ENCODE results near the gene GTPBP3. TPM values are rescaled to one million over a fixed set of nuclear protein-coding genes. Genes with fewer than 3 reads are reported as not detected.

GTPBP3 gene
- total RNA-seq, 1 experiment from 2014 or later: 31.2 TPM

- no peak overlapping the region for H3K27ac ChIP-seq
- no peaks in the 10 kb centered on the region for H3K36me3 ChIP-seq
- no peak for DNase-seq
- H3K27me3 ChIP-seq: no peaks in the 10 kb centered on the region
- H3K9me3 ChIP-seq (replicated peaks): no peaks in the 10 kb centered on the region
- H3K4me1 ChIP-seq: peaks cover 13% of the 10 kb centered on the region; the same call in 1 of the 2 replicates
- no peak overlapping the region for H3K4me3 ChIP-seq
Observed at GRCh38 chr19:17304386-17305215, 32.8 kb upstream of the GTPBP3 start.

- H3K27me3 ChIP-seq: no peaks in the 10 kb centered on the region
- H3K9me3 ChIP-seq (replicated peaks): no peaks in the 10 kb centered on the region
- no peaks in the 10 kb centered on the region for H3K36me3 ChIP-seq
- peaks cover 13% of the 10 kb centered on the region; the same call in 1 of the 2 replicates for H3K4me1 ChIP-seq
- H3K4me3 ChIP-seq: no peak overlapping the region
- DNase-seq: no peak
- H3K27ac ChIP-seq: no peak overlapping the region
Observed at GRCh38 chr19:17305216-17305516, 32.2 kb upstream of the GTPBP3 start.

DNA sequence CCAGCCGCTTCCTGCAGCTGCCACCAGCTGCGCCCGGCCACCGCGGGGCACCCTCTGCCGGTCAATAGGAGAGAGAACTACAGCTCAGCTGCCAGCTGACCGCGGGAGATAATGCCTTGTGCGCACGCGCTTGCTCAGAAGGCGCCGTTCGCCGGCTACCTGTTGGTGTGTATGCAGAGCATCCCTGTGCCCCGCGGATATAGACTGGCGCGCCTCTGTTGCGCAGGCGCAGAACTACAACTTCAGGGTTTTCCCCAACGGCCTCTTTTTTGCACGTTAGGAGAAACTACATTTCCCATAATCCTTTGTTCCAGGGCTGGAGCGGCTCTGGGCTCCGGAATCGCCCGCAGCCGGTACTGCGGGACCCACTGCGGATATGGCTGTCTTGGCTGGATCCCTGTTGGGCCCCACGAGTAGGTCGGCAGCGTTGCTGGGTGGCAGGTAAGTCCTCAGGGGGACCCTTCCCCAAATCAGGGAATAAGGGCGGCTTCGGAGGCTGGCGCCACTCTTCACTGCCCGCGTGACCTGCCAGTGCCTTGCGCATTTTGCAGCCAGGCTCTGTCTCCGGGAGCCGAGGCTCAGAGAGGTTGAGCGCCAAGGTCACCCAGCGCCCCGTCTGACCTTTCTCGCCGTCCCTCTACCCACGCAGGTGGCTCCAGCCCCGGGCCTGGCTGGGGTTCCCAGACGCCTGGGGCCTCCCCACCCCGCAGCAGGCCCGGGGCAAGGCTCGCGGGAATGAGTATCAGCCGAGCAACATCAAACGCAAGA is 31.7 kb upstream of the GTPBP3 start, which contains the start of gene MRPL34:
TSS of gene MRPL34 (plus strand) at position 356 of the 768 bp plus-strand sequence. CDS start at position 377, 21 bp downstream.
- DNase-seq: peak; percentile 100
- Histone ChIP-seq H3K36me3 (no peaks in the 10 kb centered on the region), H3K9me3 (replicated peaks) (no peaks in the 10 kb centered on the region), H3K4me3 (peak within 1 kb of the TSS; percentile 76), H3K4me1 (peaks cover 15% of the 10 kb centered on the region; the same call in 1 of the 2 replicates), H3K27me3 (no peaks in the 10 kb centered on the region), H3K27ac (peak within 1 kb of the TSS; percentile 64)

GRCh38 chr19:17306285-17306714 is 31.1 kb upstream of the GTPBP3 start:
- no peak for DNase-seq
- Histone ChIP-seq H3K4me3 (peak overlapping the region; percentile 76), H3K36me3 (no peaks in the 10 kb centered on the region), H3K27ac (peak overlapping the region; percentile 64), H3K4me1 (peaks cover 15% of the 10 kb centered on the region; the same call in 1 of the 2 replicates), H3K9me3 (replicated peaks) (no peaks in the 10 kb centered on the region), H3K27me3 (no peaks in the 10 kb centered on the region)

DNA sequence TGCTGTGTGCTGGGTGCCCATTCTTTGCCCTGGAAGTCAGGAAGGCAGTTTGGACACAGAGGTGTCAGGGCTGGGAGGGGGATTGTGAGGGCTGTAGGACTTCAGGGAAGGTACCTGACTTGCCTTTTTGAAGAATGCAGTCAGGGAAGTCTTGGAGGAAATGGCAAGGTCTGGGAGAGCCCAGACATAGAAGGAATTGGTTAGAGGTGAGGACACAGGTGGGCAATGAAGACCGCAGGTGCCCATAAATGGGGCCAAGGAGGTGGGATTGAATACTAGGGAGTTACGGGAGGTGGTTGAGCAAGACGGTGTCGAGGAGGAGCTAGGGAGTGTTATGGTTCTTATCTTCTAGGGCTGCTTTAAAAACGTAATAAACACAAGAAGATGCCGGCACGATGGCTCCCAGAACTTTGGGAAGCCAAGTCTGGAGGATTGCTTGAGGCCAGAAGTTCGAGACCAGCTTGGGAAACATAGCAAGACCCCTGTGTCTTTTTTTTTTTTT is 29.4 kb upstream of the GTPBP3 start:
- Histone ChIP-seq H3K27me3 (no peaks in the 10 kb centered on the region), H3K4me3 (no peak overlapping the region), H3K4me1 (peaks cover 12% of the 10 kb centered on the region; the same call in 1 of the 2 replicates), H3K36me3 (no peaks in the 10 kb centered on the region; the same call in 1 of the 2 replicates), H3K9me3 (replicated peaks) (no peaks in the 10 kb centered on the region), H3K27ac (no peak overlapping the region)
- no peak for DNase-seq

- Histone ChIP-seq H3K9me3 (replicated peaks) (no peaks in the 10 kb centered on the region), H3K27me3 (no peaks in the 10 kb centered on the region), H3K36me3 (peaks cover 8% of the 10 kb centered on the region), H3K27ac (peak within 1 kb of the TSS; percentile 14; the same call in 1 of the 2 replicates), H3K4me3 (peak within 1 kb of the TSS; percentile 77), H3K4me1 (peaks cover 4% of the 10 kb centered on the region; the same call in 1 of the 2 replicates)
- peak; percentile 100 for DNase-seq
Observed at GRCh38 chr19:17309198-17309964, 28.0 kb upstream of the GTPBP3 start, which contains the start of gene DDA1. Gene DDA1, plus strand, starts transcription at chr19:17309563. Its CDS starts 92 bp downstream, at chr19:17309655.

- no peaks in the 10 kb centered on the region for H3K9me3 ChIP-seq (replicated peaks)
- peaks cover 2% of the 10 kb centered on the region; the same call in 1 of the 2 replicates for H3K4me1 ChIP-seq
- H3K27ac ChIP-seq: peak overlapping the region; percentile 14; the same call in 1 of the 2 replicates
- DNase-seq: no peak
- H3K4me3 ChIP-seq: peak overlapping the region; percentile 77
- H3K36me3 ChIP-seq: peaks cover 12% of the 10 kb centered on the region
- H3K27me3 ChIP-seq: no peaks in the 10 kb centered on the region
Observed at GRCh38 chr19:17309965-17310461, 27.3 kb upstream of the GTPBP3 start.

GRCh38 chr19:17311455-17312188 is 25.7 kb upstream of the GTPBP3 start:
- no peaks in the 10 kb centered on the region for H3K27me3 ChIP-seq
- H3K4me3 ChIP-seq: no peak overlapping the region
- H3K9me3 ChIP-seq (replicated peaks): no peaks in the 10 kb centered on the region
- no peak for DNase-seq
- H3K27ac ChIP-seq: no peak overlapping the region
- H3K4me1 ChIP-seq: peaks cover 2% of the 10 kb centered on the region; the same call in 1 of the 2 replicates
- H3K36me3 ChIP-seq: peaks cover 24% of the 10 kb centered on the region

DNA sequence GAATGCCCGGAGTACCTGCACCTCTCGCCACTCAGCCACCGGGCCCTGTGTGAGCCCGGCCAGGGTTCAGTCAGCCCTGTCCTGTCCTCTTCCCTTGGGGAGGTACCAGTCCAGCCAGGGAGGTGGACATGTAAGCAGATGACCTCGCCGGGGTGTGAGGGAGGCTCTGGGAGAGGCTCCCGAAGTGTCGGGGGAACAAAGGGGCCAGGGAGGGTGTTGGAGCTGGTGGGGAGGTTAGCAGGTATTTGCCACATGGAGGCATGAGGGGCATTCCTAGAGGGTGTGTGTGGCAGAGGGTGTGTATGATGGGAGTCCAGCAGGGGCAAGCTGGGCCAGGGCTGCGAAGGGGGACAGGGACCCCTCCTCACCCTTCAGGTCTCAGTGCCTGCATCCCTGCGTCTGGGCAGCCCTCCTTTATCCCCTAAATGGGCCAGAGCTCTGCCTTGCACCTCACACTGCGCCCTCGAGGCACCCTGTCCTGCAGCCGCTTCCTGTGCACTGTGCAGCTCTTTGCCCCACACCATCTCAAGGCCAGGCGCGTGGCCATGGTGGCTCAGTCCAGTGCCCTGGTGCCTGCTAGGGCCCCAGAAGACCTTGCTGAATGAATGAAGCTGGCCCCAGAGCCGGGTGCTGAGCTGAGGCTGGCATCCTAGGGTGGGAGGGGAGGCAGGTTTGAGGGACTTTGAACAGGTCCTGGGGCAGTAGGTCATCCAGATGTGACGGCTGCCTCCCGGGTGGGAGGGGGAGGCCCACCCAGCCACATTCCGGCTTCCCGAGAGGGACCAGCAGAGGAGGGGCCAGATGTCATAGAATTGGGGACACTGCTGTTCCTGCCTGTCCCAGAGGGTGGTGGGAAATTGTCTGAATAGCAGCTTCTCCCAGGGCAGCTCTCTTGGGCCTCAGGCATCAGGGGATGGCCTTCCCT is 24.9 kb upstream of the GTPBP3 start:
- no peaks in the 10 kb centered on the region for H3K9me3 ChIP-seq (replicated peaks)
- no peak for DNase-seq
- no peak overlapping the region for H3K4me3 ChIP-seq
- H3K36me3 ChIP-seq: peaks cover 24% of the 10 kb centered on the region
- no peaks in the 10 kb centered on the region for H3K27me3 ChIP-seq
- peaks cover 2% of the 10 kb centered on the region; the same call in 1 of the 2 replicates for H3K4me1 ChIP-seq
- no peak overlapping the region for H3K27ac ChIP-seq

DNA sequence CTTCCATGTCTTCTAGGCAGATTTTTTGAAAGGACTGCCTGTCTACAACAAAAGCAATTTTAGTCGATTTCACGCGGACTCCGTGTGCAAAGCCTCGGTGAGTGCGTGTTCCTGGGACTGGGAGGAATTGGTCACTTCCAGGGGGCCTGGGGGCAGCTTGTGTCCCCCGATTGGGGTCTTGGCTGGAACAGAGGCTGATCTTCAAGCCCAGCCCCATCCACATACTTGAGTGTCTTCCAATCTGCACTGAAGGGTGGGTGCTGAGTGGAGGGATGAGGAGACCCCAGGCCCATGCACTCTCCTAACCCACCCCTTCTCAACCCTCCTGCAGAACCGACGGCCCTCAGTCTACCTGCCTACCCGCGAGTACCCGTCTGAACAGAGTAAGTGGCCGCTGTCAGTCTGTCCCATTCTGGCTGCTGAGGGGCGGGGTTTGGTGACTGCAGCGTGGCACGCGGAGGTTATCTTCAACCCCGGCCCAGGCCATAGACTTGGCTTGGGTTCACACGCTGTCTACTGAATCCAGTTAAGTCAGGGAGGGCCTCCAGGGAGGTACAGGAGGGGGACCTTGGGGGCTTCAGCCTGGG is 23.3 kb upstream of the GTPBP3 start:
- H3K4me1 ChIP-seq: peaks cover 2% of the 10 kb centered on the region; the same call in 1 of the 2 replicates
- H3K9me3 ChIP-seq (replicated peaks): no peaks in the 10 kb centered on the region
- H3K27ac ChIP-seq: no peak overlapping the region
- no peaks in the 10 kb centered on the region for H3K27me3 ChIP-seq
- H3K36me3 ChIP-seq: peaks cover 27% of the 10 kb centered on the region
- no peak for DNase-seq
- no peak overlapping the region for H3K4me3 ChIP-seq

GRCh38 chr19:17318966-17319365 is 18.4 kb upstream of the GTPBP3 start:
- Histone ChIP-seq H3K4me3 (no peak overlapping the region), H3K36me3 (peaks cover 43% of the 10 kb centered on the region)
- no peak for DNase-seq

DNA sequence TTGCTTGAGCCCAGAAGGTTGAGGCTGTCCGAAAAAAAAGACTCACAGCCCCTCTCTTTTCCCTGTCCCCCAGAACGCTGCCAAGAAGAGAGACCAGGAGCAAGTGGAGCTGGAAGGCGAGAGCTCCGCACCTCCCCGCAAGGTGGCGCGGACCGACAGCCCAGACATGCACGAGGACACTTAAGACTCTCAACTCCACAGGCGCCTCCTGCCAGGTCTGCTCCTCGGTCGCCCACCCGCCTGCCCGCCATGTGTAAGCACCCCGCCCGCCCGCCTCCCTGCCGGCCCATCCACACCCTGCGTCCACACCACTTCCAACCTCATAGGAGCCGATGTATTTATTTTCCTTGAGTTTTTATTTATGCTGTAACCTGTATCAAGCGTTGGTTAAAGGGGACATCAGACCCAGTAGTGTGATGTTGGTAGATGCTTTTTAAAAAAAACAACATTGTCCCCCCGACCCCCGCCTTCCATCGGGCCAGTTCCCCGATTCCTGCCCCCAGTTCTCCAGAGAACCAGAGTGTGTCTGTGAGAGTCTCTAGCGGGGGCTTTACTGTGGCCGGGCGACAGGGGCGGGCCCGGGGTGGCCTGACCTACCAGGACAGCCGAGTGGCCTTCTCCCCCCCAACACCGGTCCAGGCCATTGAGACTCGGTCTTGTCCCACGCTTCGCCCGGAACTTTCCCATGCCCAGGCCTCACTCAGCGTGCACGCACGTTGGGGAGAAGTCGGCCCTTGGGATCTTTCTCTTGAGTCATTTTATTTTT is 17.7 kb upstream of the GTPBP3 start:
- no peak for DNase-seq
- Histone ChIP-seq H3K4me3 (no peak overlapping the region), H3K4me1 (peaks cover 10% of the 10 kb centered on the region), H3K27ac (no peak overlapping the region), H3K27me3 (no peaks in the 10 kb centered on the region), H3K36me3 (peaks cover 38% of the 10 kb centered on the region), H3K9me3 (replicated peaks) (no peaks in the 10 kb centered on the region)

More at GRCh38 chr19:17318966-17319365, 18.4 kb upstream of the GTPBP3 start:
- Histone ChIP-seq H3K9me3 (replicated peaks) (no peaks in the 10 kb centered on the region), H3K27ac (no peak overlapping the region), H3K4me1 (peaks cover 10% of the 10 kb centered on the region), H3K27me3 (no peaks in the 10 kb centered on the region)
